ENCODE results near the gene NAT9. TPM values are rescaled to one million over a fixed set of nuclear protein-coding genes. Genes with fewer than 3 reads are reported as not detected.

Gene NAT9, protein sequence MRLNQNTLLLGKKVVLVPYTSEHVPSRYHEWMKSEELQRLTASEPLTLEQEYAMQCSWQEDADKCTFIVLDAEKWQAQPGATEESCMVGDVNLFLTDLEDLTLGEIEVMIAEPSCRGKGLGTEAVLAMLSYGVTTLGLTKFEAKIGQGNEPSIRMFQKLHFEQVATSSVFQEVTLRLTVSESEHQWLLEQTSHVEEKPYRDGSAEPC
- 39.1 and 46.7 TPM in 2 replicates for total RNA-seq

DNA sequence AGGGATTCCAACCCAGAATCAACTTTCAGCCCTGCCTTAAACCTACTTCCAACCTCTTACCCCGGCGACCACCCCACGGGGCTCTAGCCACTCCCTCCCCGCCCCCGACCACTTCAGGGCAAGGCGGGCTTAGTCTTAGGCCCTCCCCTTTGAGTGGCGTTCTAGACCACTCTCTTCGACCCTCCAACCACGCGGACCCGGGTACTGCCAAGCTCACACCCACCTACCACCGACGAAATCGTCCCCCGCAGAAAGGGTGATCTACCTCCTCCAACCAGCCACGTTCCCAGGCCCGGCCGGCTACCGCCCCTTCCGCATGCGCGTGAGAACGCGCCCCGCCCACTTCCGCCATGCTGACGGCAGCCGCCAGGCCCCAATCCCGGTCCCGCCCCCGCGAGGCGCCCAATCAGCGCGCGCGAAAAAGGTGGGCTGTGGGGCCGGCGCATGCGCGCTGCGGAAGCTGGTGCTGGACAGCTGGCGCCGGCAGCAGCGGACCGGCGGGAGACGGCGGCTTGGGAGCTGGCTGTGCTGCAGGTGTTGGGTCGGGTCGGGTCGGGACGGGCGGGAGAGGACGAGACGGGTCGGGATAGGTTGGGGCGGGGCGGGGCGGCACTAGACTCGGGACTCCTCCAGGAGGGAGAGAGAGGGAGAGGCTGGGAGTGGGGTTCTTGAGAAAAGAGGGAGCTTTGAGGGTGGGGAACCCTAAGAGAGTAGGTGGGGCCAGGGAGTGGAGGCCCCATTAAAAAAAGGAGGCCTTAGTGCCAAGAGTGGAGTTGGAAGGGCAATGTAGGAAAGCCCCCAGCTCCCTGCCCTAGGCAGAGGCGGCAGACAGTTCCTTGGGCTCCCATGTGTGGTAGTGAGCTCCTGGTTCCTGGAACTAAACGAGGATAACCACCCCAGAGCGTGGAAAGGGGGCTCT is at the start of gene NAT9:
Gene NAT9, minus strand, starts transcription at position 302 of the 919 bp plus-strand sequence. CDS start 647 bp downstream, outside the sequence.

DNA sequence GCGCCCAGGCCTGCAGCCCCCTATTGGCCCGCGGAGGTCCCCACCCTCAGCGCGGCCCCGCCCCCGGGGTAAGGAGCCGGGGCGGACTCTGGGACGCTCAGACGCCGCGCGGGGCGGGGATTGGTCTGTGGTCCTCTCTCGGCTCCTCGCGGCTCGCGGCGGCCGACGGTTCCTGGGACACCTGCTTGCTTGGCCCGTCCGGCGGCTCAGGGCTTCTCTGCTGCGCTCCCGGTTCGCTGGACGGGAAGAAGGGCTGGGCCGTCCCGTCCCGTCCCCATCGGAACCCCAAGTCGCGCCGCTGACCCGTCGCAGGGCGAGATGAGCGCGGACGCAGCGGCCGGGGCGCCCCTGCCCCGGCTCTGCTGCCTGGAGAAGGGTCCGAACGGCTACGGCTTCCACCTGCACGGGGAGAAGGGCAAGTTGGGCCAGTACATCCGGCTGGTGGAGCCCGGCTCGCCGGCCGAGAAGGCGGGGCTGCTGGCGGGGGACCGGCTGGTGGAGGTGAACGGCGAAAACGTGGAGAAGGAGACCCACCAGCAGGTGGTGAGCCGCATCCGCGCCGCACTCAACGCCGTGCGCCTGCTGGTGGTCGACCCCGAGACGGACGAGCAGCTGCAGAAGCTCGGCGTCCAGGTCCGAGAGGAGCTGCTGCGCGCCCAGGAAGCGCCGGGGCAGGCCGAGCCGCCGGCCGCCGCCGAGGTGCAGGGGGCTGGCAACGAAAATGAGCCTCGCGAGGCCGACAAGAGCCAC is 27.4 kb downstream of the NAT9 start, which contains the start of gene NHERF1:
Gene NHERF1, plus strand, starts transcription at position 100 of the 750 bp plus-strand sequence. Its CDS starts 219 bp downstream, at position 319.

DNA sequence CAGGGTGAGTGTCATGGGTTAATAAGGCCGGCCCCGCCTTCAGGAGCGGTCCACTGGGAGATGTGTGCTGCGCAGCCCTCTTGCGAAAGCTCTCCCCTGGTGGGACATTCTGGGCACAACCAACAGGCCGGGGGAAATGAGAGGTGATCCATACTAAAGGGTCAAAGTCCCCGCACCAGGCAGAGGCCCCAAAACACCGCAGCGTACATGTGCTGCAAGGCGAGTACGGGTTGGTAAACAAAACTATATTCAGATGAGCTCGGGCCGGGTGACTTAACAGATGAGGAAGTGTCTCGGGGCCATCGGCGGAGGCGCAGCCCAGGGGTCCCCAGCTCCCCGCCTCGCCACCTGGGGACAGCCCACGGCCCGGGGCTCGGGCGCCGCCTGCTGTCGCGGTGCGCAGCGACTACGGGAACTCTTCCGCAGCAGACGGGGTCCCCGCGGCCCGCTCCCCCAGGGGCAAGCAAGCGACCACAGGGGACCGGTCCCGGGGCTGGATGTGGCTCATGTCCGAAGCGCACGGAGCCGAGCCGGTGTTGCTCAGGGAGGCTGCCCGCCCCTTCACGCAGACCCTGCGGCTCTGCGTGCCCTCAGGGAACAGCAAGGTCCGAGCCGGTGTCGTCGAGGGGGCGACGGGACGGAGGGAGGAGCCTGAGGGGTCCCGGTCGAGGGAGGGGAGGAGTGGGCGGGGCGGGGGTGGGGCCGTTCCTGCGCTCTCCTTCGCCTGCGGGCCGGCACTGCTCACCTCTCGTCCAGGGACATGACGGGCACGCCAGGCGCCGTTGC is 39.4 kb downstream of the NAT9 start, which contains the start of gene RAB37:
Gene RAB37, plus strand, starts transcription at position 744 of the 786 bp plus-strand sequence. Its CDS starts 17 bp downstream, at position 761.

Other genes starting within 250 kb of the NAT9 start
- not detected in 2 replicates for gene CD300LB, start 244.9 kb downstream of the NAT9 start, total RNA-seq
- gene CD300C, start 230.2 kb downstream of the NAT9 start, total RNA-seq = not detected in 2 replicates
- gene CD300H, start 208.8 kb downstream of the NAT9 start, total RNA-seq = not detected in 2 replicates
- gene CD300LD, start 184.1 kb downstream of the NAT9 start, total RNA-seq = not detected in 2 replicates
- not detected in 2 replicates for gene CD300E, start 152.6 kb downstream of the NAT9 start, total RNA-seq
- not detected in 2 replicates for gene CD300LF, start 63.4 kb downstream of the NAT9 start, total RNA-seq
- 0.16 and 0.60 TPM in 2 replicates for gene RAB37, start 39.1 kb downstream of the NAT9 start, total RNA-seq
- gene NHERF1, start 27.7 kb downstream of the NAT9 start, total RNA-seq = 1.9 and 2.5 TPM in 2 replicates
- 0.16 and 0.26 TPM in 2 replicates for gene GRIN2C, start 83.5 kb upstream of the NAT9 start, total RNA-seq
- 62.7 and 67.5 TPM in 2 replicates for gene FDXR, start 96.6 kb upstream of the NAT9 start, total RNA-seq
- not detected in 2 replicates for gene FADS6, start 117.3 kb upstream of the NAT9 start, total RNA-seq
- gene USH1G, start 146.9 kb upstream of the NAT9 start, total RNA-seq = under 0.01 and 0.09 TPM in 2 replicates
- gene OTOP2, start 147.9 kb upstream of the NAT9 start, total RNA-seq = not detected in 2 replicates
- gene OTOP3, start 159.6 kb upstream of the NAT9 start, total RNA-seq = not detected in 2 replicates
- 0.16 and 0.52 TPM in 2 replicates for gene HID1, start 196.4 kb upstream of the NAT9 start, total RNA-seq
- 5.5 and 6.4 TPM in 2 replicates for gene CDR2L, start 211.3 kb upstream of the NAT9 start, total RNA-seq
- gene MRPL58, start 236.3 kb upstream of the NAT9 start, total RNA-seq = 29.3 and 34.4 TPM in 2 replicates